ENCODE measurements around the gene ITGA11. TPM values are rescaled to one million over a fixed set of nuclear protein-coding genes. Genes with fewer than 3 reads are reported as not detected.

The ITGA11 gene
- total and polyA plus RNA-seq, 2 experiments from 2014 or later: 0.03 to 0.40 TPM

DNA sequence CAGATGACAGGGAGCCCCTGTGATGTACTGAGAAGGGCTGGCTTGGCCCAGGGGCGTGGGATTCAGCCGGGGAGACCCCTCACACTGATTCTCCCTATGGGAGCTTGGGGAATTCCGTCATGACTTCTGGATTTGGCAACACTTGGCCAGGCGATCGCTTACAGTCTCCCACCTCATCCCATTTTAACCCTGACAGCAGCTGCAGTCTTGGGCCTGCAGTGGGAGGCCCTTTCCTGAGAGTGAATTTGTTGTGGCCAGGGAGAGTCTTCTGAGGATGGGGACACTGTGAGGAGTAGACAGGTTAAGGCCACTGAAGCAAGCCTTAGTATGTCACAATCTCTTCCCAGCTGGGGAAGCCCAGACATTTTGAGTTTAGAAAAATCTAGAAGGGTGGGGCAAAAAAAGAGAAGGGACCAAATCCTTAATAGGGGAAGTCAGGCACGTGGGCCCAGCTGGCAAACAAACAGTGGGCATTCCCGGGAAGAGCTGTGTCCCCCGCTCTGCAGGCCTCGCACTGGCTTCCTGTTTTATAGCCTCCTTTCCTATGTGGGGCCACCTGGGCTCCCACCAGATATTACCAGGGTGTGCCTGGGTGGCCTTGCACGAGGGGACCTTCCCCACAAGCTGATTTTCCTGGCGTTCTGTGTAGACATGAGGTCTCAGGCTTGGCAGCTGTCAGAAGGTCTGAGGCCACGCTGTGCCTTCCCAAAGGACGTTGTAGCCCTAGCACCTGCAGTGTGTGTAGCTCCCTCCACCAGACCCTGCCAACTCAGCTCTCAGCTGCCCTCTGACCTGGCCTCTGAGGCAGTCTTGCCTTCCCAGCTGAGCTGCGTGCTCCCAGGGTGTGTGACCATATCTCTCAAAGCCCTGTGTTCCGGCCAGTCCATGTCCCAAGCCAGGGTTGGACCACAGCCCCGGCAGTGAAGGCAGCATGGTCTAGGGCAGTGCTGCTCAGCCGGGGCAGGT is 89.9 kb downstream of the ITGA11 start:
- H3K4me1 Mint-ChIP-seq: peaks cover 11% of the 10 kb centered on the region; the same call in 2 of the 3 replicates
- no peaks in the 10 kb centered on the region for H3K9me3 Mint-ChIP-seq
- ATAC-seq: no peak
- H3K27me3 Mint-ChIP-seq (ENCODE audit: insufficient read depth, low read depth, poor library complexity): peaks cover 10% of the 10 kb centered on the region
- H4K20me1 ChIP-seq (replicated peaks; ENCODE audit: insufficient read depth): no peaks in the 10 kb centered on the region
- no peak for TF ChIP-seq NANOG (IDR thresholded peaks at IDR 0.05; ENCODE audit: borderline replicate concordance)
- TF ChIP-seq, protein P1, sequence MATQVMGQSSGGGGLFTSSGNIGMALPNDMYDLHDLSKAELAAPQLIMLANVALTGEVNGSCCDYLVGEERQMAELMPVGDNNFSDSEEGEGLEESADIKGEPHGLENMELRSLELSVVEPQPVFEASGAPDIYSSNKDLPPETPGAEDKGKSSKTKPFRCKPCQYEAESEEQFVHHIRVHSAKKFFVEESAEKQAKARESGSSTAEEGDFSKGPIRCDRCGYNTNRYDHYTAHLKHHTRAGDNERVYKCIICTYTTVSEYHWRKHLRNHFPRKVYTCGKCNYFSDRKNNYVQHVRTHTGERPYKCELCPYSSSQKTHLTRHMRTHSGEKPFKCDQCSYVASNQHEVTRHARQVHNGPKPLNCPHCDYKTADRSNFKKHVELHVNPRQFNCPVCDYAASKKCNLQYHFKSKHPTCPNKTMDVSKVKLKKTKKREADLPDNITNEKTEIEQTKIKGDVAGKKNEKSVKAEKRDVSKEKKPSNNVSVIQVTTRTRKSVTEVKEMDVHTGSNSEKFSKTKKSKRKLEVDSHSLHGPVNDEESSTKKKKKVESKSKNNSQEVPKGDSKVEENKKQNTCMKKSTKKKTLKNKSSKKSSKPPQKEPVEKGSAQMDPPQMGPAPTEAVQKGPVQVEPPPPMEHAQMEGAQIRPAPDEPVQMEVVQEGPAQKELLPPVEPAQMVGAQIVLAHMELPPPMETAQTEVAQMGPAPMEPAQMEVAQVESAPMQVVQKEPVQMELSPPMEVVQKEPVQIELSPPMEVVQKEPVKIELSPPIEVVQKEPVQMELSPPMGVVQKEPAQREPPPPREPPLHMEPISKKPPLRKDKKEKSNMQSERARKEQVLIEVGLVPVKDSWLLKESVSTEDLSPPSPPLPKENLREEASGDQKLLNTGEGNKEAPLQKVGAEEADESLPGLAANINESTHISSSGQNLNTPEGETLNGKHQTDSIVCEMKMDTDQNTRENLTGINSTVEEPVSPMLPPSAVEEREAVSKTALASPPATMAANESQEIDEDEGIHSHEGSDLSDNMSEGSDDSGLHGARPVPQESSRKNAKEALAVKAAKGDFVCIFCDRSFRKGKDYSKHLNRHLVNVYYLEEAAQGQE (IDR thresholded peaks at IDR 0.05; ENCODE audit: unreplicated experiment): no peak
- TF ChIP-seq CREB1 (CRISPR knock-in tag; IDR thresholded peaks at IDR 0.05; ENCODE audit: low read depth): no peak
- TF ChIP-seq JUNB (IDR thresholded peaks at IDR 0.05; ENCODE audit: unreplicated experiment): no peak
- no peak for TF ChIP-seq ZNF331 (CRISPR knock-in tag; IDR thresholded peaks at IDR 0.05; ENCODE audit: low read depth)
- no peak for TF ChIP-seq ETS1 (IDR thresholded peaks at IDR 0.05)
- no peak for TF ChIP-seq ZNF114 (CRISPR knock-in tag; IDR thresholded peaks at IDR 0.05)
- no peak for TF ChIP-seq CTCF (conservative IDR thresholded peaks at IDR 0.05; ENCODE audit: low read depth in 2 of 2)
- no peak for TF ChIP-seq POLR2AphosphoS5 (IDR thresholded peaks at IDR 0.05; ENCODE audit: low read depth)
- no peak for TF ChIP-seq STAT1 (IDR thresholded peaks at IDR 0.05; ENCODE audit: unreplicated experiment)
- no peak for TF ChIP-seq EZH2phosphoT487 (IDR thresholded peaks at IDR 0.05; ENCODE audit: unreplicated experiment)
- TF ChIP-seq, protein P2, sequence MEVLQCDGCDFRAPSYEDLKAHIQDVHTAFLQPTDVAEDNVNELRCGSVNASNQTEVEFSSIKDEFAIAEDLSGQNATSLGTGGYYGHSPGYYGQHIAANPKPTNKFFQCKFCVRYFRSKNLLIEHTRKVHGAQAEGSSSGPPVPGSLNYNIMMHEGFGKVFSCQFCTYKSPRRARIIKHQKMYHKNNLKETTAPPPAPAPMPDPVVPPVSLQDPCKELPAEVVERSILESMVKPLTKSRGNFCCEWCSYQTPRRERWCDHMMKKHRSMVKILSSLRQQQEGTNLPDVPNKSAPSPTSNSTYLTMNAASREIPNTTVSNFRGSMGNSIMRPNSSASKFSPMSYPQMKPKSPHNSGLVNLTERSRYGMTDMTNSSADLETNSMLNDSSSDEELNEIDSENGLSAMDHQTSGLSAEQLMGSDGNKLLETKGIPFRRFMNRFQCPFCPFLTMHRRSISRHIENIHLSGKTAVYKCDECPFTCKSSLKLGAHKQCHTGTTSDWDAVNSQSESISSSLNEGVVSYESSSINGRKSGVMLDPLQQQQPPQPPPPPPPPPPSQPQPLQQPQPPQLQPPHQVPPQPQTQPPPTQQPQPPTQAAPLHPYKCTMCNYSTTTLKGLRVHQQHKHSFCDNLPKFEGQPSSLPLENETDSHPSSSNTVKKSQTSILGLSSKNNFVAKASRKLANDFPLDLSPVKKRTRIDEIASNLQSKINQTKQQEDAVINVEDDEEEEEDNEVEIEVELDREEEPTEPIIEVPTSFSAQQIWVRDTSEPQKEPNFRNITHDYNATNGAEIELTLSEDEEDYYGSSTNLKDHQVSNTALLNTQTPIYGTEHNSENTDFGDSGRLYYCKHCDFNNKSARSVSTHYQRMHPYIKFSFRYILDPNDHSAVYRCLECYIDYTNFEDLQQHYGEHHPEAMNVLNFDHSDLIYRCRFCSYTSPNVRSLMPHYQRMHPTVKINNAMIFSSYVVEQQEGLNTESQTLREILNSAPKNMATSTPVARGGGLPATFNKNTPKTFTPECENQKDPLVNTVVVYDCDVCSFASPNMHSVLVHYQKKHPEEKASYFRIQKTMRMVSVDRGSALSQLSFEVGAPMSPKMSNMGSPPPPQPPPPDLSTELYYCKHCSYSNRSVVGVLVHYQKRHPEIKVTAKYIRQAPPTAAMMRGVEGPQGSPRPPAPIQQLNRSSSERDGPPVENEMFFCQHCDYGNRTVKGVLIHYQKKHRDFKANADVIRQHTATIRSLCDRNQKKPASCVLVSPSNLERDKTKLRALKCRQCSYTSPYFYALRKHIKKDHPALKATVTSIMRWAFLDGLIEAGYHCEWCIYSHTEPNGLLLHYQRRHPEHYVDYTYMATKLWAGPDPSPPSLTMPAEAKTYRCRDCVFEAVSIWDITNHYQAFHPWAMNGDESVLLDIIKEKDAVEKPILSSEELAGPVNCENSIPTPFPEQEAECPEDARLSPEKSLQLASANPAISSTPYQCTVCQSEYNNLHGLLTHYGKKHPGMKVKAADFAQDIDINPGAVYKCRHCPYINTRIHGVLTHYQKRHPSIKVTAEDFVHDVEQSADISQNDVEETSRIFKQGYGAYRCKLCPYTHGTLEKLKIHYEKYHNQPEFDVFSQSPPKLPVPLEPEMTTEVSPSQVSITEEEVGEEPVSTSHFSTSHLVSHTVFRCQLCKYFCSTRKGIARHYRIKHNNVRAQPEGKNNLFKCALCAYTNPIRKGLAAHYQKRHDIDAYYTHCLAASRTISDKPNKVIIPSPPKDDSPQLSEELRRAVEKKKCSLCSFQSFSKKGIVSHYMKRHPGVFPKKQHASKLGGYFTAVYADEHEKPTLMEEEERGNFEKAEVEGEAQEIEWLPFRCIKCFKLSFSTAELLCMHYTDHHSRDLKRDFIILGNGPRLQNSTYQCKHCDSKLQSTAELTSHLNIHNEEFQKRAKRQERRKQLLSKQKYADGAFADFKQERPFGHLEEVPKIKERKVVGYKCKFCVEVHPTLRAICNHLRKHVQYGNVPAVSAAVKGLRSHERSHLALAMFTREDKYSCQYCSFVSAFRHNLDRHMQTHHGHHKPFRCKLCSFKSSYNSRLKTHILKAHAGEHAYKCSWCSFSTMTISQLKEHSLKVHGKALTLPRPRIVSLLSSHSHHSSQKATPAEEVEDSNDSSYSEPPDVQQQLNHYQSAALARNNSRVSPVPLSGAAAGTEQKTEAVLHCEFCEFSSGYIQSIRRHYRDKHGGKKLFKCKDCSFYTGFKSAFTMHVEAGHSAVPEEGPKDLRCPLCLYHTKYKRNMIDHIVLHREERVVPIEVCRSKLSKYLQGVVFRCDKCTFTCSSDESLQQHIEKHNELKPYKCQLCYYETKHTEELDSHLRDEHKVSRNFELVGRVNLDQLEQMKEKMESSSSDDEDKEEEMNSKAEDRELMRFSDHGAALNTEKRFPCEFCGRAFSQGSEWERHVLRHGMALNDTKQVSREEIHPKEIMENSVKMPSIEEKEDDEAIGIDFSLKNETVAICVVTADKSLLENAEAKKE (CRISPR knock-in tag; IDR thresholded peaks at IDR 0.05): no peak
- TF ChIP-seq EZH2 (IDR thresholded peaks at IDR 0.05; ENCODE audit: low read depth, unreplicated experiment): no peak
- H3K27ac ChIP-seq (ENCODE audit: low read depth): no peak overlapping the region
- no peak overlapping the region for H3K4me2 ChIP-seq
- no peaks in the 10 kb centered on the region for H3K36me3 Mint-ChIP-seq (ENCODE audit: low read depth)
- no peaks in the 10 kb centered on the region for H3K79me2 ChIP-seq (replicated peaks; ENCODE audit: insufficient read depth)
- H2AFZ ChIP-seq: no peak overlapping the region
- no peaks in the 10 kb centered on the region for H3K4me1 ChIP-seq (ENCODE audit: insufficient read depth)
- no peak overlapping the region for H3K27ac Mint-ChIP-seq
- no peaks in the 10 kb centered on the region for H3K9me2 ChIP-seq (ENCODE audit: insufficient read depth)
- no peak overlapping the region for H3K4me3 Mint-ChIP-seq
- no peak for DNase-seq (ENCODE audit: low spot score)
- H3K4me3 ChIP-seq: no peak overlapping the region
- no peaks in the 10 kb centered on the region for H3K36me3 ChIP-seq (ENCODE audit: insufficient read depth)
- no peaks in the 10 kb centered on the region for H3F3A ChIP-seq (replicated peaks; ENCODE audit: low read depth)
- H3K27me3 ChIP-seq (ENCODE audit: insufficient read depth): no peaks in the 10 kb centered on the region

Data from GM23338 (cell line).